DMS53 treated with DMSO at 0.1 percent for 48 hours (cell line): Measurements from ENCODE around the gene PAEP.
"Not testable (repeated sequence)": the region's sequence is repeated elsewhere in the genome, so short reads cannot be mapped to it uniquely, and the experiment has no call there.

Source experiments
- DNase-seq: peaks from one replicate; lab custom pipeline; 2025; ENCODE audit not compliant: unreplicated experiment; lab: John Stamatoyannopoulos, UW

PAEP gene

DNA sequence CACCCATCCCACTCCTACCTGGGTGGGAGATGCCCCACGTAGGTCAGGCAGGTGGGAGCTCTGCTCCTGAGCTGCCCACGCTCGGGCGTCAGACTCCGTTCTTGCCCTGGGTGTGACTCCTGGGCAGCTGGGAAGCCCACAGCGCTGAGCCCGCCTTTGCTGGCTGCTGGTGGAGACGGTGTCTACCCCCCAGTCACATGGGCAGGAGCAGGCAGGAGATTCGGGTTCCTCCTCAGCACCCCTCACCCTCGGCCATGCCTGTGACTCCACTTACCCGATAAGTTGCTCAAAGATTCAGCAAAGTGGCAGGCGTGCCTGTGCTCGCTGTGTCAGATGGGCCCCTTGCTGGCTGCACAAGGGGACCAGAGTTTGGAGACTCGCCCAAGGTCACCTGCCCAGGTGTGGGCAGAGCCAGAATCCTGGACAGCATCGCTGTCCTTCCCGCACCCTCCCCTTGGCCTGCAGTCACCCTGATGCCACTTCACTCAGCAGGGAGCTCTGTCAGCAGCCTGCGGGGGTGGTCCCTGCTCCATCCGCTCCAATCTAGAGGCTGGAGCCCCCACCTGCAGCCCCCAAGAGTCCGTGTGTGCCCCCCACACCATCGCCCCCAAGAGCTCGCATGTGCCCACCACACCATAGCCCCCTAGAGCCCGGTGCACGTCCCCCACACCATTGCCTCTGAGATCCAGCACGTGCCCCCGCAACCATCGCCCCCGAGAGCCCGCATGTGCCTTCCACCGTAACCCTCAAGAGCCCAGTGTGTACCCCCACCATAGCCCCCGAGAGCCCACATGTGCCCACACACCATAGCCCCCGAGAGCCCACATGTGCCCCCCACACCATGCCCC lies 36.1 kb upstream of the PAEP start:
- no peak for DNase-seq

DNA sequence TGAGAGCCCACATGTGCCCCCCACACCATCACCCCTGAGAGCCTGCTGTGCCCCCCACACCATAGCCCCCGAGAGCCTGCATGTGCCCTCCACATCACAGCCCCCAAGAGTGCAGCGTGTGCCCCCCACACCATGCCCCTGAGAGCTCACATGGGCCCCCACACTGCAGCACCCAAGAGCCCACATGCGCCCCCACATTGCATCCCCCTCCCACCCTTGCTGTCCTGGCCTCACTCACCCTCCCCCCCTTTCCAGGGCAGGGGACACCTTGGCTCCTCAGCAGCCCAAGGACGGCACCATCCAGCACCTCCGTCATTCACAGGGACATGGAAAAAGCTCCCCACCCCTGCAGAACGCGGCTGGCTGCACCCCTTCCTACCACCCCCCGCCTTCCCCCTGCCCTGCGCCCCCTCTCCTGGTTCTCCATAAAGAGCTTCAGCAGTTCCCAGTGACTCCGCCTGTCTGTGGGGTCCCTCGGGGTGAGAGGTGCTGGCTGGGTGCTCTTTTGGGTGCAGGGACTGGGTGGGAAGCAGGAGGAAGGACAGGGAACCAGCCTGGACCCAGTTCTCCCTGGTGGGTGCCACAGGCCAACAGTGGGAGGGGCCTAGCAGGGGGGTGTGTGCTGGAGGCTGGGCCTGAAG lies 35.3 kb upstream of the PAEP start:
- no peak for DNase-seq

DNA sequence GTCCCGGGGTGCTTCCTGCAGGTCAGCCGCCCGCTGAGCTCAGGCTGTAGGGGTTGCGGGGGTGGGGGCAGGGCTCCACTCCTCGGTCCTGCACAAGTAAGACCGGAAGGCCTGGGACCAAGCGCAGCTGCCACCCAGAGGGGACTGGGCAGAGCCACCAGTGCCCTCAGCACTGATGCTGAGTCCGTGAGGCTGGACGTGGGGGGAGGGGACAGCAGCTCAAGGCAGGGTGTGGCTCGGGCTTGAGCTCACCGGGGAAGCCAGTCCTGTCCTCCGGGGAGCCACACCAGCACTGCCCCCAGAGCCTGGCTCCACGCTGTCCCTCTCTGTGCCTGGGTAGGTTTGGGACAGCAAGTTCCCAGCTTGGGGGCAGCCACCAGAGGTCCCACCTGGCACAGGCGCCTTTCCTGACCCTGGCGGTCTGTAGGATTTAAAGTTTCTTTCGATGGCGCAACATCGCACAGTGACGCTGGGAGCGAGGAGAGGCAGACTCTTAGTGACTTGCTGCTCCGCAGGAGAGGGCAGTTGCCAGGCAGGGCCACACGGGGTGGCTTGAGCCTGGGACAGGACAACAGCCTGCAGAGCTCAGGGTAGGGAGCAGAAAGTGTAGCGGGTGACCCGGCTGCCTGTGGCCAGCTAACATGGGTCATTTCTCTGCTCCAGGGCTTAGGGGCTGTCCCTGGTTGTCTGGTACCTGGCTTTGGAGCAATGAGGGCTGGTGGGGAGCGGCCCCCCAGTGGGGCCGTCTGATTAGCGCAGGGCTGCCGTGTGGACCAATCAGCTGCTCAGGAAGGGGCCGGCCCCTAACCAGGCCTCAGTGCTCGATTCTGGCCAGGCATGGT lies 34.6 kb upstream of the PAEP start:
- no peak for DNase-seq

GRCh38 chr9:135528842-135529435 lies 32.6 kb upstream of the PAEP start:
- DNase-seq: not testable (repeated sequence)

DNA sequence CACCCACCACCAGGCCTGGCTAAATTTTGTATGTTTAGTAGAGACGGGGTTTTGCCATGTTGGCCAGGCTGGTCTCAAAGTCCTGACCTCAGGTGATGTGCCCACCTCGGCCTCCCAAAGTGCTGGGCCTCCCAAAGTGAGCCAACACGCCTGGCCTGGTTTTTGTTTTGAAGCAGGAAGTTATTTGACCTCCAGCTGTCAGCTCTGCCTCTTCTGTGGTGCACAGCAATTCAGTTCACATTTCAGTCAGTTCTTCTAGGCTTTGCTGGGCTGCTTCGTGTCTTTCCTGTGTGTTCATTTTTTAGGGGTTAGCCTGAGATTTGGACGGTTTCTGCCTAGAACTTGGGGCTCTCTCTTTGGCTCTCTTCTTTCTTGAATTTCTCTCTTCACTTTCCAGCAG lies 31.4 kb upstream of the PAEP start:
- no peak for DNase-seq

- DNase-seq: no peak
Measured at GRCh38 chr9:135531096-135531495, 30.5 kb upstream of the PAEP start.

DNA sequence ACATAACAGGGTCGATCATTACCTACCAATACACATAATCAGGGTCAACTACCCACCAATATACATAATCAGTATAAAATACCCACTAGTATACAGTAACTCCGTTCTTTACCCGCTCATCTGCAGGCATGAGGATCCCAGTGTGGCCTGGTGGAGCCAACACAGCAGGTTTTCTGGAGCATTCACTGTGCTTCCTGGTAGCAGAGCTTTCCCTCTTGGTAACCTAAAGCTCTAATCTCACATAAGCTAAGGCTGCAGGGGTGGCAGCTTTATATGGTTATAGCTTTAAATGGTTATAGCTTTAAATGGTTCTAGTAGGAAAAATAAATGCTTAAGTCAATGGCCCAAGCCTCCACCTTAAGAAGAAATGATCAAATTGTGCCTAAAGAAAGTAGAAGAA lies 28.4 kb upstream of the PAEP start:
- DNase-seq: no peak

GRCh38 chr9:135533674-135534073 lies 27.9 kb upstream of the PAEP start:
- no peak for DNase-seq

- not testable (repeated sequence) for DNase-seq
Measured at GRCh38 chr9:135534192-135534711, 27.3 kb upstream of the PAEP start.

- DNase-seq: not testable (repeated sequence)
Measured at GRCh38 chr9:135534826-135535225, 26.7 kb upstream of the PAEP start.

- not testable (repeated sequence) for DNase-seq
Measured at GRCh38 chr9:135535631-135536030, 25.9 kb upstream of the PAEP start.

DNA sequence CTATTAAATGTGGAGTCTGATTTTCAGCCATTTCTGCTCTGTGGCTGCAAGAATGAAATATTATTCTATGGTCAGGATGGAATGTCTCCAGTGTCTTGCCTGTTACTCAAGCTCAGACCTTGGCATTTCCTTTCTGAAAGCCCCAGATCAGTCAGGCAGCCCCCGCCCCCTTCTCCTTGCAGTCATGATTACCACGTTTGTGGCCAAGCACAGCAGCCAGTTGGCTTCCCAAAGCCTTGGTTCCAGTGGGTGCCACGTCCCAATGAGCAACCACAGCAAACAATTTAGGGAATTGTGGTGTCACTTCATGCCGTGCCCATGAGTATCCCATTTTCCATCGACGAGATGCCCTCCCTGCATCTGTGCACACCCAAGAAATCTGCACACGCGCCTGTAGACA lies 25.3 kb upstream of the PAEP start:
- no peak for DNase-seq

DNA sequence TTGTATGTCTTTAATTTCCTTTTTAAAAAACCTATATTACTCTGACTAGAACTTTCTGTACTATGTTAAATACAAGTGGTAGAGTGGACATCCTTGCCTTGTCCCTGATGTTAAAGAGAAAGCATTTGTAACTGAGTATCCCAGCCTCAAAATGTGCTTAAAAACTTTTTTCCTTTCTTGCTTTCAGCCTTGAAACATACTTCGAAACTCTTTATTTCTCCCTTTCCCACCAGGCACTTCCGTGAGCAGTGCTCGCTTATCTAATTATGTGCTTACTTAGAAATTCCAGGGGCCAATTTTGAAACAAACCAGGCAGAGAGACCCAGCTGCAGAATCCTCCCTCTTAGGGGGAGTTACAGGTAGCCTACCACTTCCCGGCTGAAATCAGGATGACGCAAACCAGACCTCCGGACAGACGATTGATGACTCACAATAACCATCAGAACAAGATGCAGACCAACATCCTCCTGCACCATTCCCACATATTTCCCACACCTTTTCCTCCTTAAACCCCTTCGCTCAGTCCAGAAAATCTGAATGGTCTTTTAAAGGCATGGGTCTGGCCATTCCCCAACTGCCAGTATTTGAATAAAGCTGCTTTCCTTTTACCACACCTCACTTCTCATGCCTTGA lies 18.2 kb upstream of the PAEP start:
- not testable (repeated sequence) for DNase-seq

DNA sequence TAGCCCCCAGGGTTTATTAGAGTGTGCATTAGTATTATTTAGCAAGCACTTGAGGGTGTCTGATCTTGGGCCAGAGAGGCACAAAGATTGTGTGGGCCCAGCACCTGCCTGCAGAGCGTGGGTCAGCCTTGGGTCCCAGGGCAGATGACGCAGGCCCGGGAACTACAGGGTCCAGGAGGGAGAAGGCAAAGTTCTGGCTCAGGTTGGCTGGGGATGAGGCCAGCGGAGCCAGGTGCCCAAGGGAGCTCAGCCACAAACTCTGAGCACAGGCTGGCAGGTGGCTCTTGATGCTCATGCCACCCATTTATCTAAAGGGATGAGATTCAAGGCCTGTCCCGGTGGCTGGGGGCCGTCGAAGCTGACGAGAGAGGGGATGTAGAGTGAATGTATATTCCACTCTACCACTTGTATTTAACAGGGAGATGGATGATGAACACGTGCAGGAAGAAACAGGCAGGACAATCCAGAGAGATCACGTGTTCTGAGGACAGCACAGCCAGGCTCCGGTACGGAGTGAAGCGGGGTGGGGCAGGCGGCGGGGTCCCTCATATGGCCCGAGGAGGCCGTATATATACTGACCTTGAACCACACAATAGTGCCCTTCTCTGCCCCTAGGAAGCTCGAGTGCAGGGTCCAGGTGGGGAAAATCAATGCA lies 16.4 kb upstream of the PAEP start:
- no peak for DNase-seq

DNA sequence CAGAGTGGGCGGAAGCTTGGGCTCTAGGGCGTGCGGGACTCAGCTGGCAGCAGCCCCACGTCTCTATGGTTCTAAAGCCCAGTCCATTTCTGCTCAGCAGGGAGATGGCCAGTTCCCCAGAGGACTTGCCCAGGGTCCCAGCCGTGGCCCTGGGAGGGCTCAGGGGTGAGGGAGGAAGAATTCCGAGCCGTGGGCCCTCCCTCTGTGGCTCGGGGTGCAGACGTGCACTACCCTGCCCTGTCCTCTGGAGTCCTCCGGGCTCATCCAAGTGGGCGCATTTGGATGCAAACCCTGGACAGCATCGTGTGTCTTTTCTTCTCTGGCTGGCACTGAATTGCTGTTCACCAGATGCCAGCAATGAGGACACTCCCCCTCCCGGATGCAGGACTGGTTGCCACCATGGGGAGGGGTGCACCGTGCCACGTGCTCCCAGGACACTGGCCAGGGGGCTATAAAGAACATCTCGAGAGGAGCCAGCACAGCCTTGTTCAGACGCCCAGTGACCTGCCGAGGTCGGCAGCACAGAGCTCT lies 15.8 kb upstream of the PAEP start, which contains the start of gene OBP2A:
OBP2A (plus strand) TSS at position 481 of the 531 bp plus-strand sequence. CDS start 55 bp downstream, outside the sequence.
- not testable (repeated sequence) for DNase-seq

DNA sequence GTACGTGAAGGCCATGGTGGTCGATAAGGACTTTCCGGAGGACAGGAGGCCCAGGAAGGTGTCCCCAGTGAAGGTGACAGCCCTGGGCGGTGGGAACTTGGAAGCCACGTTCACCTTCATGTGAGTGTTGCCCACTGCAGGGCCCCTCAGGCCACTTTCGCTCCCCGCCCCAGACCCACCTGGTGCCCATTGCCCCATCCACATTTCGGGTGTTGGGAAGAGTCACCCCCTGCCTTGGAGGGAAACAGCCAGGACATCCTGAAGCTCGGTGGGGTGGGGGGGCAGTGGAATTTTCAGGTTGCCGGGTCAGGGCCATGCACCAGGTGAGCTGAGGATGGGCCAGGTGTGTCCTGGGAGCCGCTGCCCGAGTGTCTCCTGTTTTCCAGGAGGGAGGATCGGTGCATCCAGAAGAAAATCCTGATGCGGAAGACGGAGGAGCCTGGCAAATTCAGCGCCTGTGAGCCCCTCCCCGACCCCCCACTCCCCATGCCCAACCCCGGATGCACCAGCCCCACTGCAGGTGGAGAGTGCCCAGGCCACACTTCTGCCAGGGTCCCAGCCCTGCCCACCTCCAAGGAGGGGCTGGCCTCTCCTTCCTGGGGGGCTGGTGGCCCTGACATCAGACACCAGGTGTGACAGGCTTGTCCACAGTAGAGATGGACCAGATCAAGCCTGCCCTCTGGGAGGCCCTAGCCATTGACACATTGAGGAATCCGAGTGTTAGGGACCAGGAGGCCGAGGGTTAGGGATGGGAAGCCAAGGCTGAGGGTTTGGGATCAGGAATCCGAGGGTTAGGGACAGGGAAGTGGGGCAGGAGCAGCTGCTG lies 14.6 kb upstream of the PAEP start:
- not testable (repeated sequence) for DNase-seq

DNA sequence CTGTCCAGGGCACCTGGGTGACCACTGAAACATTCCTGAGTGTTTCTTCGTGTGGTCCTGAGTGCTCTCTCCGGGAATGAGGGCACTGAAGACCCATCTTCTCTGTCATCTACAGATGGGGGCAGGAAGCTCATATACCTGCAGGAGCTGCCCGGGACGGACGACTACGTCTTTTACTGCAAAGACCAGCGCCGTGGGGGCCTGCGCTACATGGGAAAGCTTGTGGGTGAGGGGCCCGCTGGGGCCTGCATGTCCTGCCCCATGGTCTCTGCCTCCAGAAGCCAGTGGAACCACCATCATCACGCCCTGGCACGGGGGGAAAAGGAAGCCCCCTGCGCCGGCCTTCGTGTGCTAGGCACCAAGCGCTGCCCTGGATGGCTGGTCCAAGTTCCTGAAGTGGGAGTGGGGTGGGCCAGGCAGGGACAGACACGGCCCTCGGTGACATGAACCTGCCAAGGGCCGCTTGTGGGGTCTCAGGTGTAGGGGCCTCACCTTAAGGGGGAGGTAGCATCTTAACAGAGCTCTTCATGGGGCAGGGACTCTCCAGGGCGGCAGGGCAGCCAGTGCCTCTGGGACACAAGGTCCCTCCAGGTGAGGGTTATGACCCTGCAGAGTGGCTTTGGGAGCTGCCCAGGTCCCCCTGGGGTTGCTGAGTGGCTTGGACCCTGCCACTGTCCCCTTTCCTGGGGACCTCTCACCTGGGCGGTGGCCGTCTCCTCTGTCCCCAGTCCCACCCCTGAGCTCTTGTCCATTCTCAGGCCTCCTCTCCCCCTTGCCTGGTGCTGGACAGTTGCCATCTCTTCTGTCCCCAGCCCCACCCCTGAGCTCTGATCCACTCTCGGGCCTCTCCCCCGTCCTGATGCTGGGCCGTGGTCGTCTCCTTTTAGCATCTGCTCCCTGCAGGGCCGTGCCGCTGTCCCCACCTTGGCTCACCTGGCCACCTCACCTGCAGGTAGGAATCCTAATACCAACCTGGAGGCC lies 13.5 kb upstream of the PAEP start:
- DNase-seq: no peak
